CD14-positive monocyte (primary cell): ENCODE results near the gene LRRIQ1. TPM values are rescaled to one million over a fixed set of nuclear protein-coding genes. Genes with fewer than 3 reads are reported as not detected.

Experiments used
- DNase-seq, 3 donors: peaks; one replicate each; pipeline ENCODE4 v3.0.0-alpha.2; 2011 to 2022
- H2AFZ ChIP-seq: 2 replicates; pipeline ENCODE4 v1.6.0; 2012; ENCODE audit warnings: mild to moderate bottlenecking, low read depth, low read length, inconsistent platforms; ENCODE audit not compliant: insufficient read depth, poor library complexity, severe bottlenecking
- H3K27ac ChIP-seq, 2 donors: 1 replicate in 1 of 2; 2 replicates in 1 of 2; pipeline ENCODE4 v1.5.1; 2012 to 2013; ENCODE audit warnings: low read length in 2 of 2, control low read depth in 1 of 2, inconsistent platforms in 1 of 2, low read depth in 1 of 2, mild to moderate bottlenecking in 1 of 2
- H3K27me3 ChIP-seq, 2 donors: one replicate each; pipeline versions ENCODE4 v1.6.0 to v1.6.1; 2011 to 2013; ENCODE audit warnings: low read length in 2 of 2; ENCODE audit not compliant: control insufficient read depth in 2 of 2, insufficient read depth in 2 of 2
- H3K36me3 ChIP-seq, 2 donors: replicated peaks in 1 of 2; 1 replicate in 1 of 2; 2 replicates in 1 of 2; pipeline versions ENCODE4 v1.5.1 to v1.6.1; 2012 to 2013; ENCODE audit warnings: low read length in 2 of 2, control low read depth in 1 of 2, inconsistent platforms in 1 of 2, mild to moderate bottlenecking in 1 of 2; ENCODE audit not compliant: insufficient read depth in 2 of 2, control insufficient read depth in 1 of 2
- H3K4me1 ChIP-seq, 2 donors: 1 replicate in 1 of 2; 2 replicates in 1 of 2; pipeline versions ENCODE4 v1.5.1 to v1.6.1; 2012 to 2013; ENCODE audit warnings: low read length in 2 of 2, control low read depth in 1 of 2, inconsistent platforms in 1 of 2, mild to moderate bottlenecking in 1 of 2, moderate library complexity in 1 of 2; ENCODE audit not compliant: insufficient read depth in 2 of 2, control insufficient read depth in 1 of 2
- H3K4me2 ChIP-seq: replicated peaks from 2 replicates; pipeline ENCODE3; 2012; ENCODE audit warnings: low read length, moderate library complexity, mild to moderate bottlenecking; ENCODE audit not compliant: poor library complexity, severe bottlenecking; ENCODE audit errors: extremely low read depth
- H3K4me3 ChIP-seq, 3 experiments: fragments of 200-600 bp in 1 of 3; sonication (generic) in 1 of 3; replicated peaks in 1 of 3; 1 replicate in 2 of 3; 2 replicates in 1 of 3; pipeline ENCODE4 v1.5.1; 2011 to 2013; ENCODE audit warnings: low read length in 3 of 3, mild to moderate bottlenecking in 3 of 3, control low read depth in 2 of 3, low read depth in 2 of 3, inconsistent platforms in 1 of 3, moderate library complexity in 1 of 3
- H3K79me2 ChIP-seq: 2 replicates; pipeline ENCODE4 v1.6.0; 2012; ENCODE audit warnings: mild to moderate bottlenecking, control low read depth, inconsistent platforms, low read length, moderate library complexity; ENCODE audit not compliant: insufficient read depth
- H3K9ac ChIP-seq: 2 replicates; pipeline ENCODE4 v1.6.0; 2017; ENCODE audit warnings: low read length, mild to moderate bottlenecking; ENCODE audit not compliant: insufficient read depth, poor library complexity, severe bottlenecking
- H3K9me3 ChIP-seq, 2 donors: replicated peaks in 1 of 2; 1 replicate in 1 of 2; 2 replicates in 1 of 2; pipeline versions ENCODE4 v1.5.1 to v1.6.1; 2012 to 2013; ENCODE audit warnings: low read length in 2 of 2, control low read depth in 1 of 2; ENCODE audit not compliant: control insufficient read depth in 1 of 2, insufficient read depth in 1 of 2
- H4K20me1 ChIP-seq: 2 replicates; pipeline ENCODE4 v1.6.0; 2012; ENCODE audit warnings: mild to moderate bottlenecking, low read length, control low read depth, moderate library complexity; ENCODE audit not compliant: insufficient read depth
- H3K27ac Mint-ChIP-seq, 7 donors: one replicate each; pipeline ENCODE4 v1.8.0; 2020; ENCODE audit warnings: mild to moderate bottlenecking in 7 of 7, mixed read lengths in 7 of 7, moderate library complexity in 6 of 7, inconsistent platforms in 2 of 7
- H3K27me3 Mint-ChIP-seq, 3 donors: one replicate each; pipeline ENCODE4 v1.8.0; 2021 to 2022; ENCODE audit warnings: low read depth in 3 of 3, mild to moderate bottlenecking in 3 of 3, mixed read lengths in 3 of 3, moderate library complexity in 3 of 3, inconsistent platforms in 1 of 3
- H3K36me3 Mint-ChIP-seq, 2 donors: one replicate each; pipeline ENCODE4 v1.8.0; 2020; ENCODE audit warnings: mixed read lengths in 2 of 2, inconsistent platforms in 1 of 2, mild to moderate bottlenecking in 1 of 2
- H3K4me1 Mint-ChIP-seq: one replicate; pipeline ENCODE4 v1.8.0; 2020; ENCODE audit warnings: mild to moderate bottlenecking, mixed read lengths
- H3K4me3 Mint-ChIP-seq, 2 donors: one replicate each; pipeline ENCODE4 v1.8.0; 2020; ENCODE audit warnings: mild to moderate bottlenecking in 2 of 2, mixed read lengths in 2 of 2, moderate library complexity in 1 of 2
- H3K9me3 Mint-ChIP-seq, 7 donors: one replicate each; pipeline ENCODE4 v1.8.0; 2020 to 2022; ENCODE audit warnings: mixed read lengths in 7 of 7, mild to moderate bottlenecking in 6 of 7, moderate library complexity in 6 of 7, inconsistent platforms in 2 of 7
- CTCF ChIP-seq: fragments of 200-600 bp; IDR thresholded peaks from one replicate; pipeline ENCODE4 v1.8.0; 2022; ENCODE audit warnings: antibody characterized with exemption, mild to moderate bottlenecking
- WGBS: methylation state at CpG from one replicate; pipeline ENCODE4 v1.1.5; 2013; ENCODE audit warnings: missing lambda C conversion rate; ENCODE audit not compliant: insufficient coverage; 5-methylcytosine and 5-hydroxymethylcytosine counted together
- intact Hi-C, 2 donors: fragments of 100-400 bp; cut with micrococcal nuclease; formaldehyde crosslinking; loops; one replicate each; pipeline versions ENCODE4 v1.15.0 to v1.15.1; 2023
- polyA plus RNA-seq, 3 donors: library from polyadenylated mRNA; depleted of rRNA in 1 of 3; unstranded in 2 of 3; stranded (reverse) in 1 of 3; fragments of 300-500 nt in 2 of 3; fragments of >200 nt in 1 of 3; fragmentation: Illumina TruSeq in 2 of 3; gene quantifications; 1 replicate in 2 of 3; 2 replicates in 1 of 3; pipeline ENCODE4 v1.2.3, GENCODE V29; 2012 to 2021

The LRRIQ1 gene
- polyA plus RNA-seq, 3 donors = not detected

- H3K4me2 ChIP-seq = peak overlapping the region; percentile 18
Measured at GRCh38 chr12:85060916-85061315, 24.8 kb downstream of the LRRIQ1 start.

DNA sequence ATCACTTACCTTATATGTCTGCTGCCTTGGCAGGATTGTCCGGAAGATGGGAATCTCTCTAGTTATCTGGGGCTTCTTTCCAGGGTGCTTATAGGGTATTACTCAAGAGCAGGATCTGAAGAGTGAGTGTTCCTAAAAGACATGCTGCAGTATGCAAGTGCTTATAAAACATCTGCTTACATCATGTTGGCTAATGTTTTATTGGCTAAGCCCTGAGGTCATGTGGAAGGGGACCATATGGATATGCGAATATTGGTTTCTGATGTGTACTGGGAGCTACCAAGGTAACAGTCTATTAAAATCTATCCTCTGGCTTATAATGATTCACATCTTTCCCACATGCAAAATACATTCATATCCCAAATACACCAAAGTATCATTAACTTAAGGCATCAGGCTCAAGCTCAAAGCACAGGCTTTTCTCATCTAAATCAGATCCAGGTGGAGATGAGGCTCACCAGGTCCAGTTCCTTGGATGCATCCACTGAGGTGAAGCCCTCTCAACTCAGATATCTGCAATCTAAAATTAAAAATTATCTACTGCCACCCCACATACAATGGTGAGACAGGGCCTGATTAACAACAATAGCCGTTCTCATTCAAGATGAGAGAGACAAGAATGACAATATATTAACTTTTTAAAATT, 29.8 kb downstream of the LRRIQ1 start:
- Mint-ChIP-seq H3K36me3 (no peaks in the 10 kb centered on the region), H3K4me3 (no peak overlapping the region), H3K27me3 (peaks cover 0 to 2% (median 0%) of the 10 kb centered on the region in 3 donors), H3K4me1 (peaks cover 10% of the 10 kb centered on the region), H3K9me3 (peaks cover 0 to 3% (median 0%) of the 10 kb centered on the region in 7 donors), H3K27ac (peak overlapping the region in 1 of 7 donors; percentile 2)
- intact Hi-C loops = no loop called here
- no CpG with 5 or more reads among the region's 3 CpGs for WGBS
- DNase-seq = no peak
- H3K4me1 ChIP-seq = no peaks in the 10 kb centered on the region
- H3K4me3 ChIP-seq = no peak overlapping the region
- no peaks in the 10 kb centered on the region for H3K79me2 ChIP-seq
- H3K27me3 ChIP-seq = no peaks in the 10 kb centered on the region
- no peaks in the 10 kb centered on the region for H4K20me1 ChIP-seq
- TF ChIP-seq CTCF = no peak
- no peaks in the 10 kb centered on the region for H3K9me3 ChIP-seq
- no peak overlapping the region for H3K9ac ChIP-seq
- H3K36me3 ChIP-seq = no peaks in the 10 kb centered on the region
- no peak overlapping the region for H3K27ac ChIP-seq
- H3K4me2 ChIP-seq = no peak overlapping the region
- no peak overlapping the region for H2AFZ ChIP-seq

More at GRCh38 chr12:85060916-85061315, 24.8 kb downstream of the LRRIQ1 start:
- peaks cover 0 to 2% (median 0%) of the 10 kb centered on the region in 7 donors for H3K9me3 Mint-ChIP-seq
- Histone ChIP-seq H3K9me3 (no peaks in the 10 kb centered on the region), H3K79me2 (no peaks in the 10 kb centered on the region), H3K4me3 (no peak overlapping the region), H3K4me1 (peaks cover 0 to 9% of the 10 kb centered on the region in 2 donors), H4K20me1 (no peaks in the 10 kb centered on the region), H3K27me3 (no peaks in the 10 kb centered on the region), H3K27ac (no peak overlapping the region), H2AFZ (no peak overlapping the region), H3K36me3 (no peaks in the 10 kb centered on the region), H3K9ac (no peak overlapping the region)
- no peak for DNase-seq
- peaks cover 18% of the 10 kb centered on the region for H3K4me1 Mint-ChIP-seq
- H3K27me3 Mint-ChIP-seq = peaks cover 0 to 3% (median 2%) of the 10 kb centered on the region in 3 donors
- no peak overlapping the region for H3K27ac Mint-ChIP-seq
- intact Hi-C loops = no loop called here
- no peak overlapping the region for H3K4me3 Mint-ChIP-seq
- no peaks in the 10 kb centered on the region for H3K36me3 Mint-ChIP-seq
- no CpG with 5 or more reads among the region's 2 CpGs for WGBS
- TF ChIP-seq CTCF = no peak
